Testis (tissue), 2 donors: ENCODE results near the gene TERB1.

Source experiments
- POLR2A ChIP-seq: fragments of 450-650 bp; IDR thresholded peaks from one replicate; pipeline ENCODE4 v1.6.1; 2017; ENCODE audit warnings: antibody characterized with exemption, mild to moderate bottlenecking, moderate library complexity
- TF ChIP-seq, protein P1 (sequence below), 3 experiments: fragments of 450-650 bp in 2 of 3; fragments of 200-600 bp in 1 of 3; sonication (generic) in 1 of 3; IDR thresholded peaks; one replicate each; pipeline ENCODE4 v1.5.1; 2016 to 2019; ENCODE audit warnings: antibody characterized with exemption in 3 of 3, mild to moderate bottlenecking in 2 of 3, moderate library complexity in 1 of 3

DNA sequence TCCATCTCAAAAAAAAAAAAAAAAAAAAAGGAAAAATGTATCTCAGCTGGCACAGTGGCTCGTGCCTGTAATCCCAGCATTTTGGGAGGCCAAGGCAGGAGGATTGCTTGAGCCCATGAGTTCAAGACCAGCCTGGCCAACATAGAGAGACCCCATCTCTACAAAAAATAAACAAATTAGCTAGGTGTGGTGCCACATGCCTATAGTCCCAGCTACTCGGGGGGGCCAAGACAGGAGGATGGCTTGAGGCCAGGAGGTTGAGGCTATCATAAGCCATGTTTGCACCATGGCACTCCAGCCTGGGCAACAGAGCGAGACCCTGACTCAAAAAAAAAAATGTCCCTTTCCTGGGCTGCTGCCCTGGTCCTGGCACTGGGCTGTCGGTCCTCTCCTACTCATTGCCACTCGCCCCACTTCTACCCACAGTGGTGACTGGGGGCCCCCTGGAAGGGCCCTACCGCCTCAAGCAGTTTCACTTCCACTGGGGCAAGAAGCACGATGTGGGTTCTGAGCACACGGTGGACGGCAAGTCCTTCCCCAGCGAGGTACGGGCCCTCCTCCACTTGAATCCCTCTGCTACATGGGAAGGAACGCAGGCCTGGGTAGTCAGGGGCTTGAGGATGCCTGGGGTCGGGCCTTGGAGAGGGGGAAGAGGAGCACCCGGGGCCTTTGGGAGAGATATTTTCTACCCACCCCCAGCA, 48.9 kb upstream of the TERB1 start:
- TF ChIP-seq, protein P1, sequence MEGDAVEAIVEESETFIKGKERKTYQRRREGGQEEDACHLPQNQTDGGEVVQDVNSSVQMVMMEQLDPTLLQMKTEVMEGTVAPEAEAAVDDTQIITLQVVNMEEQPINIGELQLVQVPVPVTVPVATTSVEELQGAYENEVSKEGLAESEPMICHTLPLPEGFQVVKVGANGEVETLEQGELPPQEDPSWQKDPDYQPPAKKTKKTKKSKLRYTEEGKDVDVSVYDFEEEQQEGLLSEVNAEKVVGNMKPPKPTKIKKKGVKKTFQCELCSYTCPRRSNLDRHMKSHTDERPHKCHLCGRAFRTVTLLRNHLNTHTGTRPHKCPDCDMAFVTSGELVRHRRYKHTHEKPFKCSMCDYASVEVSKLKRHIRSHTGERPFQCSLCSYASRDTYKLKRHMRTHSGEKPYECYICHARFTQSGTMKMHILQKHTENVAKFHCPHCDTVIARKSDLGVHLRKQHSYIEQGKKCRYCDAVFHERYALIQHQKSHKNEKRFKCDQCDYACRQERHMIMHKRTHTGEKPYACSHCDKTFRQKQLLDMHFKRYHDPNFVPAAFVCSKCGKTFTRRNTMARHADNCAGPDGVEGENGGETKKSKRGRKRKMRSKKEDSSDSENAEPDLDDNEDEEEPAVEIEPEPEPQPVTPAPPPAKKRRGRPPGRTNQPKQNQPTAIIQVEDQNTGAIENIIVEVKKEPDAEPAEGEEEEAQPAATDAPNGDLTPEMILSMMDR (IDR thresholded peaks at IDR 0.05): no peak
- no peak for TF ChIP-seq POLR2A
